Upper lobe of left lung (tissue), 6 donors: ENCODE measurements around the gene RUNX1. TPM values are rescaled to one million over a fixed set of nuclear protein-coding genes. Genes with fewer than 3 reads are reported as not detected.

Experiments
- ATAC-seq, 2 donors: fragments of 200-7000 bp; cut with Tn5 transposase; one replicate each; pipeline ENCODE4 v1.9.1; 2022; ENCODE audit warnings: mild to moderate bottlenecking in 2 of 2, moderate library complexity in 2 of 2; ENCODE audit not compliant: low FRiP score in 2 of 2
- DNase-seq, 2 donors: peaks; one replicate each; pipeline ENCODE4 v3.0.0-alpha.2; 2019 to 2020
- H3K27ac ChIP-seq, 4 donors: fragments of 200-600 bp; sonication (generic); one replicate each; pipeline ENCODE4 v1.5.1; 2016 to 2019
- H3K27me3 ChIP-seq, 4 donors: fragments of 200-600 bp; sonication (generic); one replicate each; pipeline ENCODE4 v1.5.1; 2017 to 2019
- H3K36me3 ChIP-seq, 4 donors: fragments of 200-600 bp; sonication (generic); one replicate each; pipeline ENCODE4 v1.5.1; 2016 to 2019
- H3K4me1 ChIP-seq, 4 donors: fragments of 200-600 bp; sonication (generic); one replicate each; pipeline ENCODE4 v1.5.1; 2018 to 2019
- H3K4me3 ChIP-seq, 4 donors: fragments of 200-600 bp; sonication (generic); one replicate each; pipeline ENCODE4 v1.5.1; 2017 to 2019; ENCODE audit warnings: mild to moderate bottlenecking in 2 of 4, moderate library complexity in 1 of 4
- H3K9me3 ChIP-seq, 4 donors: fragments of 200-600 bp; sonication (generic); one replicate each; pipeline ENCODE4 v1.5.1; 2018 to 2019
- EP300 ChIP-seq, 4 donors: sonication (generic); formaldehyde crosslinking; IDR thresholded peaks; one replicate each; pipeline ENCODE4 v1.5.1; 2017; ENCODE audit warnings: antibody characterized with exemption in 4 of 4, control low read depth in 2 of 4
- POLR2A ChIP-seq, 4 donors: fragments of 450-650 bp; IDR thresholded peaks; one replicate each; pipeline ENCODE4 v1.5.1; 2016 to 2017; ENCODE audit warnings: antibody characterized with exemption in 4 of 4, mild to moderate bottlenecking in 2 of 4
- POLR2AphosphoS5 ChIP-seq, 2 donors: sonication (generic); formaldehyde crosslinking; IDR thresholded peaks; one replicate each; pipeline ENCODE4 v1.5.1; 2017; ENCODE audit warnings: antibody characterized with exemption in 2 of 2
- WGBS, 2 donors: methylation state at CpG; one replicate each; pipeline ENCODE4 v1.1.5; 2017 to 2018; 5-methylcytosine and 5-hydroxymethylcytosine counted together
- total RNA-seq, 6 donors: library from RNA; depleted of rRNA in 4 of 6; stranded (reverse); fragments of >200 nt in 4 of 6; gene quantifications; one replicate each; pipeline versions ENCODE4 v1.1.0 to v1.2.1, GENCODE V29; 2016 to 2021
- TF ChIP-seq, protein P1 (sequence below), 6 experiments: fragments of 450-650 bp in 4 of 6; fragments of 200-600 bp in 2 of 6; sonication (generic) in 2 of 6; IDR thresholded peaks; one replicate each; pipeline ENCODE4 v1.5.1; 2016 to 2019; ENCODE audit warnings: antibody characterized with exemption in 6 of 6
- donor health status: DM: no; HTN: no; CAD: no; lungs with moderate emphysema.
- donor health status: DM: no; HTN: yes; CAD: no; lungs with severe emphysema.

The RUNX1 gene
- total RNA-seq, 6 donors from 2014 or later, result 62.2 to 252 (median 98.2) TPM

DNA sequence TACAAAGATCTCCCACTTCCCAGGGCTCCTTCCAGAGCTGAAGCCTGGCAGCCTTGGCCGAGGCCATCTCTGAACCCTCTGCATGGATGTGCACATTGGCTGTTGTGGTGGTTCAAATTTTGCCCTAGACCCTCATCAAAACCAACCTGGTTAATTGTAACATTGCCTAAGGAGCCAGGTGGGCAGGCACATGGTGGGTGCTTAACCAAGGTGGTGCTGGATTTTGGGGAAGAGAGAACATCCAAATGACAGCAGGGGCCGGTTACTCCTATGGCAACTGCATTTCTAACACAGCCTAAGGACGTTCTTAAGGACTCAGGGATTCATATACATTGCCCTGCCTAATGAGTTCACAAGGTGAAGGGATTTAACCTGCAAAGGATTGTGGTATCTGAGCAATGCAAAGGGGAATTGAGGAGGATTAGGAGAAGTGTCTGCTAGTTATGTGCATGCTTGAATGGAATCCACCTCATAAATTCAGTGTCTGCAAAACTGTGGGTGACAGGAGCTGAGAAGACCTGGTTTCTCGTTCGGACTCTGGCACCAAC lies 10.3 kb downstream of the RUNX1 start:
- no peak for TF ChIP-seq EP300 (IDR thresholded peaks at IDR 0.05)
- TF ChIP-seq POLR2AphosphoS5 (IDR thresholded peaks at IDR 0.05), result no peak
- TF ChIP-seq POLR2A (IDR thresholded peaks at IDR 0.05), result no peak
- TF ChIP-seq, protein P1, sequence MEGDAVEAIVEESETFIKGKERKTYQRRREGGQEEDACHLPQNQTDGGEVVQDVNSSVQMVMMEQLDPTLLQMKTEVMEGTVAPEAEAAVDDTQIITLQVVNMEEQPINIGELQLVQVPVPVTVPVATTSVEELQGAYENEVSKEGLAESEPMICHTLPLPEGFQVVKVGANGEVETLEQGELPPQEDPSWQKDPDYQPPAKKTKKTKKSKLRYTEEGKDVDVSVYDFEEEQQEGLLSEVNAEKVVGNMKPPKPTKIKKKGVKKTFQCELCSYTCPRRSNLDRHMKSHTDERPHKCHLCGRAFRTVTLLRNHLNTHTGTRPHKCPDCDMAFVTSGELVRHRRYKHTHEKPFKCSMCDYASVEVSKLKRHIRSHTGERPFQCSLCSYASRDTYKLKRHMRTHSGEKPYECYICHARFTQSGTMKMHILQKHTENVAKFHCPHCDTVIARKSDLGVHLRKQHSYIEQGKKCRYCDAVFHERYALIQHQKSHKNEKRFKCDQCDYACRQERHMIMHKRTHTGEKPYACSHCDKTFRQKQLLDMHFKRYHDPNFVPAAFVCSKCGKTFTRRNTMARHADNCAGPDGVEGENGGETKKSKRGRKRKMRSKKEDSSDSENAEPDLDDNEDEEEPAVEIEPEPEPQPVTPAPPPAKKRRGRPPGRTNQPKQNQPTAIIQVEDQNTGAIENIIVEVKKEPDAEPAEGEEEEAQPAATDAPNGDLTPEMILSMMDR (IDR thresholded peaks at IDR 0.05), result no peak

DNA sequence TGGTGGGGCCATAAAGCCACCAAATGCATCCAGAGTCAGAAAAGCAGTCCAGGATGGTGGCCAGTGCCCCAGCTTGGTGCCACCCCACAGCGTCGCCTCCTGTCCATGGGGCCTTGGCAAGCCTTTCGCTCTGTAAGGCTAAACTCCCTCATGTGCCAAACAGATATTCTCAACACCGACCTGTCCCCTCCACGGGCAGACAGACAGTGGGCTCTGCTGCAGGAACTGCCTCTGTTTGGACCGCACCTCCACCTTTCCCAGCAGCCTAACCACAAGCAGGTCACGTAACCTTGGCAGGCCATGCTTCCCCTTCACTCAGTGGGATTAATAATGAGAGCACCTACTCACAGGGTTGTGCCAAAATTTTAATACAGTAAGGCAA lies 11.7 kb downstream of the RUNX1 start:
- TF ChIP-seq POLR2AphosphoS5 (IDR thresholded peaks at IDR 0.05), result no peak
- no peak for TF ChIP-seq EP300 (IDR thresholded peaks at IDR 0.05)
- TF ChIP-seq POLR2A (IDR thresholded peaks at IDR 0.05), result no peak
- TF ChIP-seq, protein P1 (IDR thresholded peaks at IDR 0.05), result no peak
- no peaks in the 10 kb centered on the region for H3K36me3 ChIP-seq
- H3K27ac ChIP-seq, result peak overlapping the region in 2 of 4 donors; percentile 23 to 26
- ATAC-seq (no peak), DNase-seq (no peak)
- peaks cover 0 to 12% (median 0%) of the 10 kb centered on the region in 4 donors for H3K4me1 ChIP-seq
- WGBS, 2 donors, result 84 to 91% methylated on average over 7 of the region's 7 CpGs
- no peaks in the 10 kb centered on the region for H3K27me3 ChIP-seq
- H3K4me3 ChIP-seq, result no peak overlapping the region
- no peaks in the 10 kb centered on the region for H3K9me3 ChIP-seq

More for the DNA sequence above, 10.3 kb downstream of the RUNX1 start:
- Histone ChIP-seq H3K27ac (no peak overlapping the region), H3K36me3 (no peaks in the 10 kb centered on the region), H3K27me3 (no peaks in the 10 kb centered on the region), H3K4me3 (no peak overlapping the region), H3K4me1 (peaks cover 0 to 12% (median 0%) of the 10 kb centered on the region in 4 donors), H3K9me3 (no peaks in the 10 kb centered on the region)
- DNase-seq, result no peak
- 88 to 90% methylated on average over 5 of the region's 5 CpGs for WGBS, 2 donors
- ATAC-seq, result no peak

DNA sequence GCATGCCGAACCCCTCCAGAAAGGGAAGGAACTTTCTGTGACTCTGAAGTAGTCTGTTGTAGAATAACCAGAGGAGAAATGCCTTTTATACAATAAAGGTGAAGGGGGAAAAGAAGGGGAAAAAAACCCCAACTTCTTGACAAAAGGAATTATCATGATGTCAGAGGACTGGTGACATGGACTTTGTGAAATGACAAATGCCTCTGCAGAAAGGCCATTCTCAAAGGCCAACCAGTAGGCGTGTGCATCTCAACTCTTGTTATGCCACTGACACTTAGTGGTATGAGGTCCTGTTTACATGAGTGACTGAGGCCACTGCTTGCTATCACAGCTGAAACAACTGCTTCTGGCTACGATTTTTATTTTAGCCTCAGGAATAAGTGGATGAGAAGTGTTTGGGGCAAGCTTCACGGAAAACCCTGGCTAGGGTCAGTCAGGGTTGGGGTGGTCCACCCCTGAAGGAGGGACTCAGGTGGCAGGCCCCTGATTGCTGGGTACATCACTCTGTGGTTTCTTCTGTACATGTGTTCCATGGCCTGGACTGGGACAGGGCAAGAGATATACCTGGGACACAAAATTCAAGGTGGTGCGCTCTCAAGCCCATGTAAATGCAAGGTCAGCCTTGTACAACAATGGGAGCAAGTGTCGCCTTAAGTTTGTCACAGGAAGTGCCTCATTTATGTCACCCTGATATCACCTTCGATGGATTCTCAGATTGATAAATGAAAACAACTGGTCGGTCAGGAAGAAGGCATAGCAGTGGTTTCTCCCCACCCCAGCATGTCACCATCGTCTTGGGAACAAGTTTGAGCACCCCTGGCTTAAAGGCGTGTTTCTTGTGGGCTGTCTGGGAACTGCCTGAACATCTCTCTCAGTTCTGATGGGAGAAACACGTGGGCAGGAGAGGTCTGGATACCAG lies 12.4 kb downstream of the RUNX1 start:
- no peaks in the 10 kb centered on the region for H3K27me3 ChIP-seq
- 65 to 73% methylated on average over 11 of the region's 11 CpGs for WGBS, 2 donors
- TF ChIP-seq EP300 (IDR thresholded peaks at IDR 0.05) (no peak), POLR2A (IDR thresholded peaks at IDR 0.05) (no peak), POLR2AphosphoS5 (IDR thresholded peaks at IDR 0.05) (no peak)
- TF ChIP-seq, protein P1 (IDR thresholded peaks at IDR 0.05), result no peak
- ATAC-seq, result no peak
- DNase-seq, result no peak
- no peak overlapping the region for H3K4me3 ChIP-seq
- H3K36me3 ChIP-seq, result no peaks in the 10 kb centered on the region
- peak overlapping the region in 2 of 4 donors; percentile 23 to 28 for H3K27ac ChIP-seq
- peaks cover 0 to 12% (median 0%) of the 10 kb centered on the region in 4 donors for H3K4me1 ChIP-seq
- no peaks in the 10 kb centered on the region for H3K9me3 ChIP-seq

DNA sequence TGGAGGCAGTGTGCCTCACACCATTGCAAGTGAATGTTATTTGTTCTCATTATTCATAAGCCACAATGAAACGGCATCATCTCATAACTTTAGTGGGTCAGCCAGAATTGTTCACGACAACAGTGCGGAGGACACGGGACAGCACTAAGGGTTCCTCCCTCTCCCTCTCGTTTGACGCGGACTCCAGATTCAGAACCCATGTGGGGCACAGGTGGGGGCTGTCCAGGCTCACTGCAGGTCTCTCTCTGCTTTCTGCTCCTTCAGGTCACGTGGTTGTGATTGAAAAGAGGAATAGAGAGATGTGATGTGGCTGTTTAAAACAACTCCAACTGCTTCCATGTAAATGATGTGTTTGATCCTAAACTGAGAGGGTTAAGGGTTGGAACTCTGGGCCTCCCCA lies 13.5 kb downstream of the RUNX1 start:
- no peaks in the 10 kb centered on the region for H3K9me3 ChIP-seq
- H3K27me3 ChIP-seq, result no peaks in the 10 kb centered on the region
- peaks cover 0 to 11% (median 0%) of the 10 kb centered on the region in 4 donors for H3K4me1 ChIP-seq
- WGBS, 2 donors, result 85 to 89% methylated on average over 8 of the region's 8 CpGs
- ATAC-seq, result no peak
- no peak overlapping the region for H3K27ac ChIP-seq
- H3K36me3 ChIP-seq, result no peaks in the 10 kb centered on the region
- DNase-seq, result no peak
- H3K4me3 ChIP-seq, result no peak overlapping the region
- TF ChIP-seq POLR2AphosphoS5 (IDR thresholded peaks at IDR 0.05) (no peak), EP300 (IDR thresholded peaks at IDR 0.05) (no peak)
- TF ChIP-seq, protein P1 (IDR thresholded peaks at IDR 0.05), result no peak
